NCI-H526 treated with DMSO at 0.1 percent for 48 hours (cell line): Measurements from ENCODE around the gene SEMG1.

ENCODE experiments used
- DNase-seq: peaks from one replicate; lab custom pipeline; 2025; lab: John Stamatoyannopoulos, UW

The SEMG1 gene

DNA sequence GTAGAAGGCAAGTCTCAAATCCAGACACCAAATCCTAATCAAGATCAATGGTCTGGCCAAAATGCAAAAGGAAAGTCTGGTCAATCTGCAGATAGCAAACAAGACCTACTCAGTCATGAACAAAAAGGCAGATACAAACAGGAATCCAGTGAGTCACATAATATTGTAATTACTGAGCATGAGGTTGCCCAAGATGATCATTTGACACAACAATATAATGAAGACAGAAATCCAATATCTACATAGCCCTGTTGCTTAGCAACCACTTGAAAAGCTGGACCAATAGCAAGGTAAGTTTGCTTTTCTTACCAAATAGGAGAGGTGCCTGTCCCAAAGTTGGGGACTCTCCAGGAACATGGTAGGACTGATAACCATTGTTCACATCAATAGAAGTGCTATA lies 16.3 kb downstream of the SEMG1 start:
- DNase-seq, result no peak

- no peak for DNase-seq
Measured at GRCh38 chr20:45226287-45226686, 19.5 kb downstream of the SEMG1 start.

DNA sequence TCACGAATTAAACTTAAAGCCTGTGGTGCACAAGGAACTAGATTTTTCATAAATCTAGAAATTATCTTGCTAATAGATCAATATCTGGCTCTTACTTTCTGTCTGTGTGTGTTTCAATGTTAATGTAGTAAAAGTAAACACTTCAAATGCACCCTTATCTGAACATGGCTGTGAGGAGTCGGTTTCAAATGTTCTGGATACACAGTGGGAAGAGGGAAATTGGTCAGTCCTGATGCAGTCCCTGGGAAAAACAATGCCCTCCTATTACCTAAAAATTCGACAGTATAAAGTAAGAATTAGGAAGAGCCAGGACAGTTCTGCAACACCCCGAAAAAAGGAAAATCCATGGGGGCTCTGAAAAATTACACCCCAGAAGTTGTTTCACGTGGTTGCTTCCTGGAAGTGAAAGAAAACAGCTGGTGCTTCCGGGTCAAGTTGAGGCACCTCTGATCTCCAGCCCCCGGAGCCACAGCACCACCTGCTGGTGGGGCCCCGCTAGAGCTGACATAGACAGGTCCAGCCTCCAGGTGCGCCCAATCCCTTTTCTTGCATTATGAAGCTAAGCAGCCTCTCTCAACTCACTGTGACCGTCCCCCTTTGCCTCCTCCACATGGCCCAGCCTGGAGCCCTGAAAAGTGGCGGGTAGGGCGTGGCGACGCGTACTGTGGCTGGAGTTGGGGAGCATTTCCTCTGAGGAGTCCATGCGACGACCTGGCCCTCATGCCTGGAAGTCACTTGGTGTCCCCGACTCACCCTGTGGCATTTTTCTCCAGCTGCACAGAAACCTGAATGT lies 22.6 kb downstream of the SEMG1 start:
- no peak for DNase-seq

DNA sequence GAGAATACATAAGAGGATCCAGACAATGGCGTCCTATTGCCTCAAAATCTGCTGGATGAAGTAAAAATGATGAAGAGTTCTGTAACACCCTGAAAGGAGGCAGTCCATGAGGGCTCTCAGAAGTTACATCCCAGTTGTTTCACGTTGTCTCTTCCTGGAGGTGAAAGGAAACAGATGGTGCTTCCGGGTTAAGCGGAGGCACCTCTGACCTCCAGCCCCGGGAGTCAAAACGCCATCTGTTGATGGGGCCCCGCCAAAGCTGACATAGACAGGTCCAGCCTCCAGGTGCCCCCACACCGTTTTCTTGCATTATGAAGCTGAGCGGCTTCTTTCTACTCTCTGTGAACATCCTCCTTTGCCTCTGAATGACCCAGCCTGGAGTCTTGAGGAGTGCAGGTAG lies 23.8 kb downstream of the SEMG1 start:
- no peak for DNase-seq

DNA sequence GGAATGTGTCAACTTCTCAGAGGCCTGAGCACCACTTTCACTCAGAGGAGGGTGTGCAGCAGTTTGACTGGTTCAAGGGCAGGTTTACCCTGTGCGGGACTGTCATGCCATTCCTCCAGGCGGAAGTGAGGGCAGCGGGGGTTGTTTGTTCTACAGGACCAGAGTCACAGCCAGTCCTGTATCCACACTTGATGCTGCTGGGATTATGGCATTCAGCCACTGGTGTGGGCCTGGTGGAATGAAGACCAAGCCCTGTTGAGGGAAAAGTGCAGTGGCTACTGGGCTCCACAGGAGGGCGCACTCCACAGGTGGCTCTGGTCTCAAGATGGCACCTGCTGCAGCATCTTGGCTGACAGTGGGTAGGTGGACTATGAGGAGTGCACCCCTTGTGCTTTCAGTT lies 29.2 kb downstream of the SEMG1 start:
- DNase-seq, result no peak

- DNase-seq, result no peak
Measured at GRCh38 chr20:45238139-45238538, 31.3 kb downstream of the SEMG1 start.

DNA sequence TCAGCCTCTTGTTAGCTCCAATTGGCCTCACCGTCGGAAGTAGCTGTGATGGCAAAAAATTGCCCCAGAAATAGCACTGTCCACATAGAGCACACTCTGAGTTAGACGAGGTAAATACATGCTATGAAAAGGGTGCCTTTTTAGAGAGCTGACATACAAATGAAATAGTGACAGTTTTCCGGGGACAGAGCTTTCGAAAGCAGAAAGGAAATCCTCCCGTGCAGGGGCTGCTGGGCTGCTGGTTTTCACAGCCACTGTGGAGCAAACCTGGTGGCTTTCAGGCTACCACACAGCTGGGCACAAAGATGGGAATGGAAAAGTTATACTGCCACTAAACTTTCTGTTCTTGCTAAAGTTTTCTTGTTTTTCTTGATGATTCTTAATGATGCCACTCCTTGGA lies 39.3 kb downstream of the SEMG1 start:
- no peak for DNase-seq

GRCh38 chr20:45247865-45248264 lies 41.0 kb downstream of the SEMG1 start:
- DNase-seq, result no peak

- DNase-seq, result no peak
Measured at GRCh38 chr20:45248609-45249008, 41.8 kb downstream of the SEMG1 start.

GRCh38 chr20:45251884-45252560 lies 45.2 kb downstream of the SEMG1 start:
- no peak for DNase-seq

DNA sequence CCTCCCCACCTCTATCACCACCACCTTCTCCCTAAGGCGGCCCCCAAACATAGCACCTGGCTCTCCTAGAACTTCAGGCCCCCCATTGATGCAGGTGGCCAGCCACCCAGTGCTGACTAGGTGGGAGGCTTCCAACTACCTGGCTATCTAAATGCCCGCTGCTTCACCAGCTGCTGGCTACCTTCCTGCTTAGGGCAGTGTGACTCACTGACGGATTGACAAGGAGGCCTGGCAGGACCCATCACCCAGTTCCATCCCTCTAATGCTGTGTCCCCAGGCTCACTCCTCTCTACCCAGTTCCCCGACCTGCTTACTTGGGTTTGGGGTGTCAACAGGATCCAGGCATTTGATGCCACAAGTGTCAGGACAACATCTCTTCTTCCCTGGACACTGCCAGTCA lies 46.4 kb downstream of the SEMG1 start:
- no peak for DNase-seq

GRCh38 chr20:45254383-45255262 lies 47.8 kb downstream of the SEMG1 start, which contains the start of gene SLPI:
SLPI (minus strand) TSS chr20:45254564; CDS start chr20:45254543, 21 bp downstream.
- no peak for DNase-seq

DNA sequence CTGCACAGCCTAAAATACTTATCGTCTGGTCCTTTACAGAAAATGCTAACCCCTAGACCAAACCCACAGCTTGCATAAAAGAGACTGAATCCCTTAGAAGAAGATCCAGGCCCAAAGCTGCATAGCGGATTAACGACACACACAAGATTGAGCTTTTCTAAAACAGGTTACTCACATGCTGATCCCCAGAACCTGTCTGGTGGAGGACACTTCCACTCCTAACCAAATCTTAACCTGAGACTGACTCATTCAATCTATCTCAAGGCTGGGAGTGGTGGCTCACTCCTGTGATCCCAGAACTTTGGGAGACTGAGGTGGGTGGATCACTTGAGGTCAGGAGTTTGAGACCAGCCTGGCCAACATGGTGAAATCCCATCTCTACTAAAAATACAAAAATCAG lies 50.3 kb downstream of the SEMG1 start:
- no peak for DNase-seq

DNA sequence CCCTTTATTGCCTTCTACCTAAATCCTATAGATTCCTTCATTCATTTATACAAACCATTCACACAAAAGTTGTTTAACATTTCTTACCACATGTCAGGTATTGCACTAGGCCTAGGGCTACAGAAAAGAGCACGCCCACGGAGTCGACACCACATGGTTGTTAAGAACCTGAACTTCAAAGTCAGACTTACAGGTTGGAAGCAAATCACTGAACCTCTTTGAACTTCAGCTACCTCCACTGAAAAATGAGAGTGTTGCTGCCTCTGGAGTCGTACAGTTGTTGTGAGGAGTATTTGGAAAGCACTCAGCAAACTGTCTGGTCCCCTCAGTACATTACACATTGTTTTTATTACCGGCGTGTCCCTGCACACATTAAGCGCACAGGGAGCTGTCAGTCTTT lies 50.9 kb downstream of the SEMG1 start:
- no peak for DNase-seq

GRCh38 chr20:45258259-45258658 lies 51.4 kb downstream of the SEMG1 start:
- DNase-seq, result no peak

GRCh38 chr20:45258664-45259063 lies 51.8 kb downstream of the SEMG1 start:
- DNase-seq, result no peak
